Body of pancreas (tissue), 4 donors: ENCODE measurements around the gene LRRTM3.

Source experiments
- CTCF ChIP-seq, 7 experiments: fragments of 450-650 bp in 4 of 7; fragments of 200-600 bp in 3 of 7; sonication (generic) in 3 of 7; IDR thresholded peaks; one replicate each; pipeline ENCODE4 v1.5.1; 2016 to 2019; ENCODE audit warnings: antibody characterized with exemption in 7 of 7
- POLR2A ChIP-seq, 3 donors: fragments of 450-650 bp; IDR thresholded peaks; one replicate each; pipeline ENCODE4 v1.6.1; 2016; ENCODE audit warnings: antibody characterized with exemption in 3 of 3, mild to moderate bottlenecking in 2 of 3

- TF ChIP-seq CTCF (IDR thresholded peaks at IDR 0.05): no peak
- no peak for TF ChIP-seq POLR2A (IDR thresholded peaks at IDR 0.05)
Observed at GRCh38 chr10:66942407-66942806, 16.6 kb downstream of the LRRTM3 start.
